ENCODE measurements around the gene CLIP2. TPM values are rescaled to one million over a fixed set of nuclear protein-coding genes. Genes with fewer than 3 reads are reported as not detected.

CLIP2 gene
- total RNA-seq, 2 donors from 2014 or later: 50.7 to 52.9 TPM

DNA sequence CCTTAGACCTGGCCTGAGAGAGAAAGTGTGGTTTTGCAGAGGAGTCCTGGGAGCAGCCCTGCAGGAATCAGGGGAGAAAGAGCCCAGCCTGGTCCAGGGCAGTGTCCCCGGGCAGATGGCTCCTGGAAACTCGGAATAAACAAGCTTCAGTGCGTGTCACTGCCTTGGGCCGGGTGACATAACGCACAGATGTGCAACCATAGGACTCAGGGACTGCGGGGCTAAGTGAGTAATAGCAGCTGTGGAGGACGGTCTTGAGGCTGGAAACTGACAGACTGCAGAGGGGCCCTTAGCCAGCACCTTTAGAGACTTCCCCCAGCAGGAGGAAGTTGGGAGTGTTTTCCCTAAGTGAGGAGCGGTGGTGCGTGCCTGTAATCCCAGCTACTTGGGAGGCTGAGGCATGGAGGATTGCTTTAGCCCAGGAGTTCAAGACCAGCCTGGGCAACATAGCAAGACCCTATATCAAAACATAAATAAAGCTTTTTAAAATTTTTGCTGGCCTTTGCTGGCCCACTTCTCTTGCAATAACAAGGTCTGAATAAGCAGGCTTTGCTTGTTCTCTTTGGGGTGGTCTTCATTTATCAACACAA lies 5.3 kb upstream of the CLIP2 start:
- Histone ChIP-seq H3K27ac (no peak overlapping the region), H3K4me1 (ENCODE audit: control insufficient read depth in 1 of 2, low read depth in 2 of 2) (peaks cover 6 to 25% of the 10 kb centered on the region in 2 donors), H3K9me3 (no peaks in the 10 kb centered on the region), H3K27me3 (replicated peaks; ENCODE audit: insufficient read depth) (no peaks in the 10 kb centered on the region), H3K36me3 (no peaks in the 10 kb centered on the region), H3K4me3 (no peak overlapping the region)
- DNase-seq (ENCODE audit: low spot score) (no peak), ATAC-seq (ENCODE audit: insufficient number of reproducible peaks, low FRiP score, low read depth) (no peak)
- no peak for TF ChIP-seq CTCF (IDR thresholded peaks at IDR 0.05)

- peaks cover 6 to 21% of the 10 kb centered on the region in 2 donors for H3K4me1 ChIP-seq (ENCODE audit: control insufficient read depth in 1 of 2, low read depth in 2 of 2)
- H3K4me3 ChIP-seq: no peak overlapping the region
- no peaks in the 10 kb centered on the region for H3K36me3 ChIP-seq
- no peak overlapping the region for H3K27ac ChIP-seq
- no peak for TF ChIP-seq CTCF (IDR thresholded peaks at IDR 0.05)
- DNase-seq (ENCODE audit: low spot score) (no peak), ATAC-seq (ENCODE audit: insufficient number of reproducible peaks, low FRiP score, low read depth) (no peak)
- no peaks in the 10 kb centered on the region for H3K27me3 ChIP-seq (replicated peaks; ENCODE audit: insufficient read depth)
- H3K9me3 ChIP-seq: no peaks in the 10 kb centered on the region
Observed at GRCh38 chr7:74284781-74285259, 4.4 kb upstream of the CLIP2 start.

GRCh38 chr7:74286131-74286530 lies 3.1 kb upstream of the CLIP2 start:
- ATAC-seq (ENCODE audit: insufficient number of reproducible peaks, low FRiP score, low read depth) (no peak), DNase-seq (ENCODE audit: low spot score) (no peak)
- no peak overlapping the region for H3K27ac ChIP-seq
- no peaks in the 10 kb centered on the region for H3K27me3 ChIP-seq (replicated peaks; ENCODE audit: insufficient read depth)
- H3K4me3 ChIP-seq: no peak overlapping the region
- TF ChIP-seq CTCF (IDR thresholded peaks at IDR 0.05): no peak
- H3K36me3 ChIP-seq: no peaks in the 10 kb centered on the region
- H3K9me3 ChIP-seq: no peaks in the 10 kb centered on the region
- H3K4me1 ChIP-seq (ENCODE audit: control insufficient read depth in 1 of 2, low read depth in 2 of 2): peaks cover 5 to 27% of the 10 kb centered on the region in 2 donors

- H3K27me3 ChIP-seq (replicated peaks; ENCODE audit: insufficient read depth): no peaks in the 10 kb centered on the region
- no peaks in the 10 kb centered on the region for H3K9me3 ChIP-seq
- H3K4me1 ChIP-seq (ENCODE audit: control insufficient read depth in 1 of 2, low read depth in 2 of 2): peaks cover 5 to 34% of the 10 kb centered on the region in 2 donors
- ATAC-seq (ENCODE audit: insufficient number of reproducible peaks, low FRiP score, low read depth): no peak
- no peak overlapping the region for H3K4me3 ChIP-seq
- TF ChIP-seq CTCF (IDR thresholded peaks at IDR 0.05): no peak
- H3K36me3 ChIP-seq: no peaks in the 10 kb centered on the region
- no peak for DNase-seq (ENCODE audit: low spot score)
- no peak overlapping the region for H3K27ac ChIP-seq
Observed at GRCh38 chr7:74287303-74288033, 1.7 kb upstream of the CLIP2 start.

GRCh38 chr7:74288034-74288881 lies 949 bp upstream of the CLIP2 start:
- DNase-seq (ENCODE audit: low spot score): no peak
- H3K9me3 ChIP-seq: no peaks in the 10 kb centered on the region
- no peaks in the 10 kb centered on the region for H3K36me3 ChIP-seq
- H3K4me3 ChIP-seq: peak overlapping the region; percentile 94
- H3K27me3 ChIP-seq (replicated peaks; ENCODE audit: insufficient read depth): no peaks in the 10 kb centered on the region
- TF ChIP-seq CTCF (IDR thresholded peaks at IDR 0.05): no peak
- no peak overlapping the region for H3K27ac ChIP-seq
- ATAC-seq (ENCODE audit: insufficient number of reproducible peaks, low FRiP score, low read depth): no peak
- peaks cover 5 to 38% of the 10 kb centered on the region in 2 donors for H3K4me1 ChIP-seq (ENCODE audit: control insufficient read depth in 1 of 2, low read depth in 2 of 2)

Measured in thoracic aorta (tissue), 2 donors.